Measurements from ENCODE around the gene TCL1A. TPM values are rescaled to one million over a fixed set of nuclear protein-coding genes. Genes with fewer than 3 reads are reported as not detected.

TCL1A gene
- total RNA-seq, 1 experiment from 2014 or later: not detected

- Mint-ChIP-seq H3K36me3 (ENCODE audit: insufficient read depth in 1 of 3, low read depth in 3 of 3) (no peaks in the 10 kb centered on the region), H3K4me1 (peaks cover 31 to 36% of the 10 kb centered on the region in 2 experiments), H3K27ac (peak overlapping the region in 1 of 3 experiments; percentile 60; a peak in 1 of 7 replicates), H3K4me3 (no peak overlapping the region), H3K27me3 (ENCODE audit: low read depth) (peaks cover 68% of the 10 kb centered on the region), H3K9me3 (no peaks in the 10 kb centered on the region)
- Histone ChIP-seq H3K23me2 (ENCODE audit: insufficient read length, low read depth, low read length, poor library complexity, severe bottlenecking) (no peaks in the 10 kb centered on the region), H3T11ph (ENCODE audit: low read length) (no peak overlapping the region), H3K9ac (ENCODE audit: extremely low read depth, insufficient read length, low read length) (no peak overlapping the region), H3K9me3 (ENCODE audit: control insufficient read depth, low read depth, low read length) (no peaks in the 10 kb centered on the region), H3K23ac (ENCODE audit: insufficient read length, low read depth, low read length) (no peak overlapping the region), H2BK20ac (ENCODE audit: low read depth, low read length, poor library complexity, severe bottlenecking) (no peak overlapping the region), H3K4me2 (ENCODE audit: insufficient read depth, insufficient read length, low read length) (no peak overlapping the region), H3K79me1 (ENCODE audit: insufficient read depth, low read depth, low read length, poor library complexity, severe bottlenecking) (no peaks in the 10 kb centered on the region), H3K4me1 (ENCODE audit: insufficient read depth, low read length) (no peaks in the 10 kb centered on the region; the same call in 1 of the 2 replicates), H3K4ac (ENCODE audit: low read depth, low read length) (no peak overlapping the region), H2BK5ac (ENCODE audit: insufficient read length, low read length) (no peak overlapping the region), H3K27me3 (ENCODE audit: insufficient read depth, low read length) (no peaks in the 10 kb centered on the region), H2BK12ac (ENCODE audit: insufficient read length, low read depth, low read length) (no peak overlapping the region), H3K18ac (ENCODE audit: insufficient read length, low read depth, low read length) (no peak overlapping the region), H2AFZ (ENCODE audit: low read length) (no peak overlapping the region), H2AK5ac (ENCODE audit: insufficient read length, low read length) (no peak overlapping the region), H3K27ac (ENCODE audit: insufficient read length, low read depth, low read length) (no peak overlapping the region), H4K8ac (replicated peaks; ENCODE audit: insufficient read length, low read depth, low read length) (no peak overlapping the region), H4K5ac (ENCODE audit: insufficient read length, low read depth, low read length) (no peak overlapping the region), H2BK15ac (ENCODE audit: low read depth, low read length) (no peak overlapping the region), H4K91ac (ENCODE audit: insufficient read length, low read depth, low read length) (no peak overlapping the region), H2BK120ac (ENCODE audit: low read depth, low read length, poor library complexity, severe bottlenecking) (no peak overlapping the region), H3K79me2 (ENCODE audit: insufficient read depth, low read length) (no peaks in the 10 kb centered on the region), H3K14ac (ENCODE audit: insufficient read depth, low read length) (no peak overlapping the region), H4K20me1 (ENCODE audit: control insufficient read depth, insufficient read depth, insufficient read length) (peaks cover 2% of the 10 kb centered on the region), H3K56ac (ENCODE audit: insufficient read length, low read depth, low read length) (no peak overlapping the region)
- no CpG with 5 or more reads among the region's 5 CpGs for WGBS (ENCODE audit: extremely low coverage, insufficient read length, low lambda C conversion rate)
- TF ChIP-seq CTCF (conservative IDR thresholded peaks at IDR 0.05): no peak
- no peak for DNase-seq
These were observed 24.5 kb downstream of the TCL1A start for GRCh38 chr14:95689441-95689840.

All from H9 (cell line).